H1 (cell line): ENCODE data around the gene TBX4. TPM values are rescaled to one million over a fixed set of nuclear protein-coding genes. Genes with fewer than 3 reads are reported as not detected.

Experiments used
- CHD7 ChIP-seq: fragments of 300-600 bp; sonication (generic); IDR thresholded peaks from 2 replicates; pipeline ENCODE4 v1.7.1; 2012; ENCODE audit warnings: low read length, moderate library complexity, mild to moderate bottlenecking, inconsistent platforms; ENCODE audit not compliant: insufficient replicate concordance
- CTCF ChIP-seq, 3 experiments: IDR thresholded peaks; 1 replicate in 2 of 3; 2 replicates in 1 of 3; pipeline versions ENCODE4 v1.5.1 to v1.6.1; 2011; ENCODE audit warnings: low read length in 3 of 3, mild to moderate bottlenecking in 3 of 3, inconsistent platforms in 2 of 3, low read depth in 1 of 3, moderate library complexity in 1 of 3; ENCODE audit not compliant: insufficient read depth in 1 of 3; ENCODE audit errors: control extremely low read depth in 1 of 3
- JUN ChIP-seq: IDR thresholded peaks from 2 replicates; pipeline ENCODE4 v1.6.1; 2011; ENCODE audit warnings: low read depth, mild to moderate bottlenecking, improper control_type of control experiment, low read length
- RBBP5 ChIP-seq: IDR thresholded peaks from 2 replicates; pipeline ENCODE4 v1.7.1; 2012; ENCODE audit warnings: low read depth, mild to moderate bottlenecking, inconsistent platforms, low read length, moderate library complexity, borderline replicate concordance
- RXRA ChIP-seq: IDR thresholded peaks from 2 replicates; pipeline ENCODE4 v1.6.1; 2011; ENCODE audit warnings: low read depth, mild to moderate bottlenecking, low read length, moderate library complexity; ENCODE audit not compliant: insufficient read depth
- TAF7 ChIP-seq: optimal IDR thresholded peaks from 2 replicates; pipeline ENCODE3; 2011; ENCODE audit warnings: low read depth, mild to moderate bottlenecking, inconsistent platforms, low read length, moderate library complexity, borderline replicate concordance
- polyA plus RNA-seq, 7 experiments: library from polyadenylated mRNA; depleted of rRNA in 3 of 7; stranded (reverse) in 5 of 7; unstranded in 2 of 7; fragments of >200 nt in 5 of 7; fragments of 200-250 nt in 2 of 7; gene quantifications; 1 replicate in 5 of 7; 2 replicates in 1 of 7; 4 replicates in 1 of 7; pipeline versions ENCODE4 v1.2.1 to v1.2.3, GENCODE V29; 2011 to 2013; ENCODE audit warnings: missing spikeins in 2 of 7, mixed read lengths in 2 of 7
- total RNA-seq: library from RNA; stranded (reverse); fragmentation: NEBNext Ultra II Directional; extraction: Animal tissue kit (Norgen Biotek cat#: 25700); gene quantifications from 2 replicates; pipeline ENCODE4 v1.2.1, GENCODE V29; 2021

TBX4 gene
- total and polyA plus RNA-seq, 2 of the 8 experiments (the other 6 are each of a cell fraction or from before 2014, with no cell fraction given): 0.02 TPM; not detected in 1

DNA sequence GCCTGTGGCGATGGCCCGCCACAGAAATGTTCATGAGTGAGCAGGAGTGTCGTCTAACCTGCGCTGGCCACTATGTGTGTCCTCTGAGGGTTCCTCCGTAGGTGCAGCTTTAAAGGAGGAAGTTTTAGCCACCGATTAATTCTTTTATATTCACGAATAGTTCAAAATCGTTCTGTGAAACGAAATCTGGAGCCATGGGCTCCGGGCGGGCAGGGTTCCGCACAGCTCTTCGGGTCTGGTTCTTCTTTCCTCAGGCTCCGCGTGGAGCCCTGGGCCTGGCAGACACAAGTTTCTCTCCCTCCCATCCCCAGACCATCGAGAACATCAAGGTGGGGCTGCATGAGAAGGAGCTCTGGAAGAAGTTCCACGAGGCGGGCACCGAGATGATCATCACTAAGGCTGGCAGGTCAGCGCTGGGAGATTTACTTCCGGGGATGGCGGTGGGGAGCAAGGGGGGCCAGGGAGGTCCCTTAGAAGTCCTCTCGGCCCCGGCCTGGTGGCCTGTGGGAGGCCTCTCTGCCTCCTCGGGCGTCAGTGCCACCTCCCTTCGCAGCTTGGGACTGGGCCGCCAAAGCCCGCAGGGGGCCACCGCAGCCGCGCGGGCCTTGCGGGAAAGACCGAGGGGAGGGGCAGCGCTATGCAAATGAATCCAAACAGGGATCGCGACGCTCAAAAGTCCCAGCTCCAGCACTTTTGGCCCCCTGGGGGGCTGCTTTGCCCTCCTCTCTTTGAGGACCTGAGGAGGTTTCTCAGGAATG, 5.2 kb downstream of the TBX4 start (continued):
- TF ChIP-seq CHD7 (no peak), RXRA (no peak), CTCF (IDR thresholded peaks at IDR 0.05; ENCODE audit: control extremely low read depth in 1 of 3, insufficient read depth in 1 of 3, low read depth in 1 of 3, low read length in 3 of 3) (no peak), JUN (no peak), RBBP5 (no peak), TAF7 (no peak)
